Neural cell (in vitro differentiated cells): ENCODE results near the gene RILP. TPM values are rescaled to one million over a fixed set of nuclear protein-coding genes. Genes with fewer than 3 reads are reported as not detected.
"Not testable (repeated sequence)": the region's sequence is repeated elsewhere in the genome, so short reads cannot be mapped to it uniquely, and the experiment has no call there.

Source experiments
- H2AFZ ChIP-seq: fragments of 200-600, 300-800 bp; sonication (generic), shearing (Covaris generic); 2 replicates; pipeline ENCODE4 v1.6.0; 2014; ENCODE audit warnings: low read depth, mild to moderate bottlenecking, antibody characterized with exemption, low read length, moderate library complexity
- H3F3A ChIP-seq: fragments of 200-600 bp; shearing (Covaris generic); 2 replicates; pipeline ENCODE4 v1.6.1; 2016; ENCODE audit warnings: mild to moderate bottlenecking, moderate library complexity, mixed read lengths, antibody characterized with exemption, low read length; ENCODE audit not compliant: insufficient read depth, poor library complexity, severe bottlenecking
- H3K27ac ChIP-seq: fragments of 200-600, 300-800 bp; sonication (generic), shearing (Covaris generic); 2 replicates; pipeline ENCODE4 v1.5.1; 2014; ENCODE audit warnings: mild to moderate bottlenecking, low read length, moderate library complexity
- H3K27me3 ChIP-seq: fragments of 300-800, 200-600 bp; sonication (generic), shearing (Covaris generic); 2 replicates; pipeline ENCODE4 v1.6.0; 2014; ENCODE audit warnings: mild to moderate bottlenecking, low read depth, low read length, moderate library complexity; ENCODE audit not compliant: insufficient read depth
- H3K36me3 ChIP-seq: fragments of 300-800, 200-600 bp; sonication (generic), shearing (Covaris generic); 2 replicates; pipeline ENCODE4 v1.5.1; 2014; ENCODE audit warnings: mild to moderate bottlenecking, antibody characterized with exemption, low read length, moderate library complexity; ENCODE audit not compliant: insufficient read depth
- H3K4me2 ChIP-seq: fragments of 300-800, 200-600 bp; sonication (generic), shearing (Covaris generic); 2 replicates; pipeline ENCODE4 v1.6.0; 2014; ENCODE audit warnings: mild to moderate bottlenecking, low read length
- H3K4me3 ChIP-seq: fragments of 300-800, 200-600 bp; sonication (generic), shearing (Covaris generic); 2 replicates; pipeline ENCODE4 v1.5.1; 2014; ENCODE audit warnings: mild to moderate bottlenecking, low read length, moderate library complexity
- H3K79me2 ChIP-seq: fragments of 200-600 bp; shearing (Covaris generic); replicated peaks from 2 replicates; pipeline ENCODE4 v1.6.0; 2014; ENCODE audit warnings: mild to moderate bottlenecking, low read length, moderate library complexity; ENCODE audit not compliant: insufficient read depth
- H3K9ac ChIP-seq: fragments of 300-800, 200-600 bp; sonication (generic), shearing (Covaris generic); 2 replicates; pipeline ENCODE4 v1.6.1; 2016; ENCODE audit warnings: mild to moderate bottlenecking, low read length, mixed read lengths
- H3K9me2 ChIP-seq: fragments of 200-600 bp; shearing (Covaris generic); 2 replicates; pipeline ENCODE4 v1.6.1; 2016; ENCODE audit warnings: mild to moderate bottlenecking, low read length, mixed read lengths; ENCODE audit not compliant: insufficient read depth
- H3K9me3 ChIP-seq: fragments of 200-600, 300-800 bp; sonication (generic), shearing (Covaris generic); 2 replicates; pipeline ENCODE4 v1.6.1; 2016; ENCODE audit warnings: mild to moderate bottlenecking, mixed run types, low read length, moderate library complexity, mixed read lengths
- H4K20me1 ChIP-seq: fragments of 200-600 bp; shearing (Covaris generic); 2 replicates; pipeline ENCODE4 v1.6.1; 2016; ENCODE audit warnings: mild to moderate bottlenecking, mixed run types; ENCODE audit not compliant: insufficient read depth
- CTCF ChIP-seq: fragments of 450-650 bp; IDR thresholded peaks from 2 replicates; pipeline ENCODE4 v1.5.1; 2014; ENCODE audit warnings: antibody characterized with exemption, mild to moderate bottlenecking, moderate library complexity; ENCODE audit not compliant: poor library complexity, severe bottlenecking
- EP300 ChIP-seq: fragments of 450-650 bp; conservative IDR thresholded peaks from 2 replicates; pipeline ENCODE4 v1.6.1; 2014; ENCODE audit warnings: antibody characterized with exemption, mild to moderate bottlenecking, moderate library complexity; ENCODE audit not compliant: poor library complexity, severe bottlenecking
- EZH2 ChIP-seq: fragments of 200-600, 300-800 bp; shearing (Covaris generic), sonication (generic); IDR thresholded peaks from 2 replicates; pipeline ENCODE4 v1.6.1; 2014; ENCODE audit warnings: antibody characterized with exemption, low read length, borderline replicate concordance, mild to moderate bottlenecking; ENCODE audit not compliant: insufficient read depth, poor library complexity, severe bottlenecking
- MXI1 ChIP-seq: fragments of 450-650 bp; conservative IDR thresholded peaks from 2 replicates; pipeline ENCODE4 v1.6.1; 2014; ENCODE audit warnings: antibody characterized with exemption, mild to moderate bottlenecking; ENCODE audit not compliant: poor library complexity, severe bottlenecking
- POLR2AphosphoS5 ChIP-seq: IDR thresholded peaks from 2 replicates; pipeline ENCODE4 v1.6.1; 2012
- RAD21 ChIP-seq: fragments of 450-650 bp; conservative IDR thresholded peaks from 2 replicates; pipeline ENCODE4 v1.6.1; 2014; ENCODE audit warnings: antibody characterized with exemption, mild to moderate bottlenecking, moderate library complexity
- REST ChIP-seq: IDR thresholded peaks from 2 replicates; pipeline ENCODE4 v1.6.1; 2012; ENCODE audit warnings: borderline replicate concordance
- SMC3 ChIP-seq: fragments of 450-650 bp; conservative IDR thresholded peaks from 2 replicates; pipeline ENCODE4 v1.6.1; 2014; ENCODE audit warnings: antibody characterized with exemption, mild to moderate bottlenecking, moderate library complexity; ENCODE audit not compliant: poor library complexity
- TAF1 ChIP-seq: IDR thresholded peaks from 2 replicates; pipeline ENCODE4 v1.6.1; 2012; ENCODE audit warnings: low read depth
- polyA plus RNA-seq: library from polyadenylated mRNA; depleted of rRNA; stranded (reverse); fragments of >200 nt; gene quantifications from 2 replicates; pipeline ENCODE4 v1.2.3, GENCODE V29; 2014

The RILP gene
- polyA plus RNA-seq, 1 donor from 2014 or later, result 7.5 TPM

- Histone ChIP-seq H3K4me2 (no peak overlapping the region), H3F3A (no peaks in the 10 kb centered on the region), H3K79me2 (no peaks in the 10 kb centered on the region), H3K9ac (no peak overlapping the region), H3K9me3 (no peaks in the 10 kb centered on the region), H3K4me3 (no peak overlapping the region), H3K27me3 (no peaks in the 10 kb centered on the region), H4K20me1 (no peaks in the 10 kb centered on the region), H3K9me2 (no peaks in the 10 kb centered on the region), H2AFZ (no peak overlapping the region), H3K36me3 (peaks cover 7% of the 10 kb centered on the region), H3K27ac (no peak overlapping the region)
- TF ChIP-seq SMC3, result no peak
- no peak for TF ChIP-seq MXI1
Observed at GRCh38 chr17:1653735-1654134, 4.1 kb upstream of the RILP start.

GRCh38 chr17:1652794-1653193, 3.1 kb upstream of the RILP start:
- not testable (repeated sequence) for H4K20me1 ChIP-seq, H3K36me3 ChIP-seq, H3K9me2 ChIP-seq

GRCh38 chr17:1651559-1651844, 1.8 kb upstream of the RILP start:
- no peaks in the 10 kb centered on the region for H3K9me3 ChIP-seq
- H3K27me3 ChIP-seq, result no peaks in the 10 kb centered on the region
- H3K79me2 ChIP-seq, result no peaks in the 10 kb centered on the region
- H3K4me2 ChIP-seq, result no peak overlapping the region
- no peaks in the 10 kb centered on the region for H3K9me2 ChIP-seq
- TF ChIP-seq MXI1, result no peak
- no peak for TF ChIP-seq SMC3
- no peak for TF ChIP-seq EP300
- H3K27ac ChIP-seq, result no peak overlapping the region
- H3K36me3 ChIP-seq, result peaks cover 7% of the 10 kb centered on the region
- H3K4me3 ChIP-seq, result no peak overlapping the region
- no peak overlapping the region for H2AFZ ChIP-seq
- H3K9ac ChIP-seq, result no peak overlapping the region
- H3F3A ChIP-seq, result no peaks in the 10 kb centered on the region
- no peaks in the 10 kb centered on the region for H4K20me1 ChIP-seq

More at GRCh38 chr17:1652794-1653193, 3.1 kb upstream of the RILP start:
- not testable (repeated sequence) for H3K4me2 ChIP-seq, H3K79me2 ChIP-seq, H3K27me3 ChIP-seq, H3F3A ChIP-seq, H3K27ac ChIP-seq, H3K9me3 ChIP-seq, H2AFZ ChIP-seq, H3K4me3 ChIP-seq, H3K9ac ChIP-seq

- H3K9me2 ChIP-seq, result no peaks in the 10 kb centered on the region
- no peaks in the 10 kb centered on the region for H4K20me1 ChIP-seq
- no peak overlapping the region for H3K4me2 ChIP-seq
- no peak overlapping the region for H3K9ac ChIP-seq
- no peak for TF ChIP-seq POLR2AphosphoS5
- TF ChIP-seq EP300, result no peak
- no peak for TF ChIP-seq TAF1
- TF ChIP-seq REST, result no peak
- TF ChIP-seq EZH2, result no peak
- TF ChIP-seq SMC3, result no peak
- no peak for TF ChIP-seq CTCF
- TF ChIP-seq MXI1, result no peak
- TF ChIP-seq RAD21, result no peak
- no peaks in the 10 kb centered on the region for H3K27me3 ChIP-seq
- no peaks in the 10 kb centered on the region for H3F3A ChIP-seq
- H3K27ac ChIP-seq, result no peak overlapping the region
- H3K36me3 ChIP-seq, result peaks cover 7% of the 10 kb centered on the region
- H3K79me2 ChIP-seq, result no peaks in the 10 kb centered on the region
- no peak overlapping the region for H2AFZ ChIP-seq
- H3K4me3 ChIP-seq, result no peak overlapping the region
- no peaks in the 10 kb centered on the region for H3K9me3 ChIP-seq
Observed at GRCh38 chr17:1650731-1651558, 1.3 kb upstream of the RILP start.
